Parathyroid adenoma (tissue), 2 donors: Measurements from ENCODE around the gene TAS2R4.

Experiments used
- H2AFZ ChIP-seq: fragments of 300-600 bp; sonication (generic); one replicate; pipeline ENCODE4 v1.7.0; 2017; ENCODE audit warnings: antibody characterized with exemption, mild to moderate bottlenecking
- H3K27ac ChIP-seq: fragments of 300-600 bp; sonication (generic); one replicate; pipeline ENCODE4 v1.7.0; 2017
- H3K27me3 ChIP-seq: fragments of 300-600 bp; sonication (generic); one replicate; pipeline ENCODE4 v1.7.0; 2017; ENCODE audit warnings: low read length; ENCODE audit not compliant: control insufficient read depth, insufficient read depth
- H3K36me3 ChIP-seq: fragments of 300-600 bp; sonication (generic); one replicate; pipeline ENCODE4 v1.7.0; 2017; ENCODE audit warnings: low read length; ENCODE audit not compliant: control insufficient read depth, insufficient read depth
- H3K4me1 ChIP-seq: fragments of 300-600 bp; sonication (generic); one replicate; pipeline ENCODE4 v1.7.0; 2017; ENCODE audit warnings: control low read depth
- H3K4me2 ChIP-seq: fragments of 300-600 bp; sonication (generic); one replicate; pipeline ENCODE4 v1.7.0; 2017; ENCODE audit warnings: low read length
- H3K4me3 ChIP-seq: fragments of 300-600 bp; sonication (generic); one replicate; pipeline ENCODE4 v1.7.0; 2017; ENCODE audit warnings: low read depth, low read length
- H3K79me2 ChIP-seq: fragments of 300-600 bp; sonication (generic); one replicate; pipeline ENCODE4 v1.7.0; 2017; ENCODE audit warnings: control low read depth
- H3K9ac ChIP-seq: fragments of 300-600 bp; sonication (generic); one replicate; pipeline ENCODE4 v1.7.0; 2017; ENCODE audit warnings: mild to moderate bottlenecking
- H3K9me3 ChIP-seq: fragments of 300-600 bp; sonication (generic); one replicate; pipeline ENCODE4 v1.7.0; 2017; ENCODE audit warnings: low read length; ENCODE audit not compliant: control insufficient read depth
- CTCF ChIP-seq: fragments of 300-600 bp; sonication (generic); IDR thresholded peaks from one replicate; pipeline ENCODE4 v1.7.0; 2017; ENCODE audit warnings: antibody characterized with exemption, mild to moderate bottlenecking
- donor health status: primary hyperparathyroidism.

The TAS2R4 gene

GRCh38 chr7:141776374-141776773 is at the start of gene TAS2R4:
TAS2R4 (plus strand) TSS chr7:141776674; CDS start chr7:141778489, 1,815 bp downstream.
- Histone ChIP-seq H3K4me2 (no peak within 1 kb of the TSS), H3K9ac (no peak within 1 kb of the TSS), H3K9me3 (no peaks in the 10 kb centered on the region), H3K36me3 (no peaks in the 10 kb centered on the region), H3K27ac (no peak within 1 kb of the TSS), H3K79me2 (peaks cover 9% of the 10 kb centered on the region), H3K27me3 (no peaks in the 10 kb centered on the region), H3K4me1 (no peaks in the 10 kb centered on the region), H3K4me3 (no peak within 1 kb of the TSS), H2AFZ (no peak within 1 kb of the TSS)
- no peak for TF ChIP-seq CTCF

GRCh38 chr7:141729020-141729419 is 47.5 kb upstream of the TAS2R4 start:
- TF ChIP-seq CTCF: no peak
- no peak overlapping the region for H3K4me2 ChIP-seq
- no peaks in the 10 kb centered on the region for H3K27me3 ChIP-seq
- H3K27ac ChIP-seq: no peak overlapping the region
- H3K9ac ChIP-seq: no peak overlapping the region
- H3K36me3 ChIP-seq: no peaks in the 10 kb centered on the region
- no peaks in the 10 kb centered on the region for H3K4me1 ChIP-seq
- H2AFZ ChIP-seq: no peak overlapping the region
- H3K9me3 ChIP-seq: no peaks in the 10 kb centered on the region
- no peak overlapping the region for H3K4me3 ChIP-seq
- H3K79me2 ChIP-seq: no peaks in the 10 kb centered on the region

- Histone ChIP-seq H3K4me2 (no peak overlapping the region), H3K4me1 (no peaks in the 10 kb centered on the region), H3K4me3 (no peak overlapping the region), H3K27ac (peak overlapping the region; percentile 25), H3K79me2 (no peaks in the 10 kb centered on the region), H3K36me3 (no peaks in the 10 kb centered on the region), H3K9ac (no peak overlapping the region), H3K9me3 (no peaks in the 10 kb centered on the region), H2AFZ (peak overlapping the region; percentile 67), H3K27me3 (no peaks in the 10 kb centered on the region)
- TF ChIP-seq CTCF: peak; percentile 50
Observed at GRCh38 chr7:141731476-141732149, 44.9 kb upstream of the TAS2R4 start.

- H3K27ac ChIP-seq: peak overlapping the region; percentile 75
Observed at GRCh38 chr7:141737118-141737835, 39.2 kb upstream of the TAS2R4 start.

More at GRCh38 chr7:141737118-141737835, 39.2 kb upstream of the TAS2R4 start:
- Histone ChIP-seq H3K4me2 (peak overlapping the region; percentile 74), H3K9me3 (no peaks in the 10 kb centered on the region), H2AFZ (peak overlapping the region; percentile 80), H3K4me3 (peak overlapping the region; percentile 86), H3K9ac (no peak overlapping the region), H3K27me3 (no peaks in the 10 kb centered on the region), H3K79me2 (peaks cover 5% of the 10 kb centered on the region), H3K36me3 (no peaks in the 10 kb centered on the region), H3K4me1 (no peaks in the 10 kb centered on the region)
- no peak for TF ChIP-seq CTCF
